Posterior cingulate gyrus (tissue), 11 donors: ENCODE results near the gene ENPP1.

Source experiments
- DNase-seq, 10 donors: peaks; one replicate each; pipeline versions ENCODE4 v3.0.0 to v3.0.0-alpha.2; 2020 to 2021; ENCODE audit warnings: mixed read lengths in 3 of 10
- intact Hi-C: fragments of 100-400 bp; cut with DNase I; formaldehyde crosslinking; loops from one replicate; pipeline ENCODE4 v1.15.1; 2023

Gene ENPP1

DNA sequence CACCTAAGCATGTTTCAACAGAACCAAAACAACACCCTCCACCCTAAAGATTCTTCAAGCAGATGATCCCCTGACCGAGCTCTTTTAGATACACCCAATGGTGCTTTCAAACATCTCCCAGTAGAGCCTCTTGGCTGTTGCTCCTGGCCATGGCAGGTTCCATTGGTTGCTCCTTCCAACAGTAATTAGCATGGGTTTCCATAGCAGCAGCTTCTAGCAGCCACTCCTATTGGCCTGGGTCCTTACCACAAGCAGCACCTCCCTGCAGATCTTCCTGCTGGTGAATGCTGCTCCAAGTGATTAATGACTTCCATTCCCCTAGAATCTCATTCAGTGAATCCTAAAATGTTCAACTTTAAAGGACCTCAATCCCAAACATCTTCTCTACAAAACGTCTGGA is 129.4 kb downstream of the ENPP1 start:
- no peak for DNase-seq
- intact Hi-C loops: no loop called here

DNA sequence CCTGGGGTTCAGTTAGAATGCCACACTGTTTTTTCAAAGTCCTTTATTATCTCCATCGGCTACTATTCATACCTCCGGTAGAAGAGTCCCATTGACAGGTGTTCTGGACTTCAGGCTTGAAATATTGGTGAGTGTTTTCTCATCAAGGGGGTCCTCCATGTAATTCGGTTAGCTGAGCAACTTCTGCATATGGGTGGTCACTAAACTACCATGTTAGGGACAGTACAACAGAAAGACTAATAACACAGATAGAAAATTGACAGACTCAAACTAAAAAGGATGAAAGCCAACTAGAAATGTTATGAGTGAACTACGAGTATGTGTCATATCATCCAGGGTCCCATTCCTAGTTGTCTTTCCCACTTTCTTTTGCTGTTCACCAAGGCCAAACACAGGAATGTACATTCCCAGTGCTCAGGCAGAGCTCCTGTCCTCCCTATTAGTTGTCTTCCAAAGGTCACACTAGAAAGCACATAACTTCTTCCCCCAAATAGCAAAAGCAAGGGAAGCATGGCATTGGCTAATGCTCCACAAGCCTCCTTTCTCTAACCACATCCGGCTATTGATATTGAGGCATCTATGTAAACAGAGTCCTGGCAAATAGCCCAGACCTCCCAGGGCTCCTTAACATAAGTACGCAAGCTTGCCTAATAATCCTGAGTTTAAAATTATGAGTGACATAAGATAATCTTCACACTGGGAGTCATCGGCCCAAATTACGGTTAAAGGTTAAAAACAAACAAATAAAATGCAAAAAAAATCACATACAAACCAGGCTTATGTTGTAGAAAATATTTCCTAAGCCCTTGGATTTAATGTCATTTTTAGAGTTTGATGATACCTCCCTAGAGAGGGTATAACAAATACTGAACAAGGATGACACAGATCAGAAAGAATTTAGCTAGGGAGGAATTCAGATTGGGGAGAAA is 130.1 kb downstream of the ENPP1 start:
- DNase-seq: no peak
- intact Hi-C loops: no loop called here
